HEK293T (cell line): ENCODE data around the gene ANKH.

Experiments
- CTCF ChIA-PET: fragments of 350-600 bp; formaldehyde crosslinking; extraction: SDS; loops from one replicate; lab custom pipeline; 2021; ENCODE audit warnings: antibody characterized with exemption, inconsistent platforms; lab: Yijun Ruan, JAX
- POLR2A ChIA-PET: fragments of 350-600 bp; formaldehyde crosslinking; extraction: SDS; loops from one replicate; lab custom pipeline; 2020; ENCODE audit warnings: antibody characterized with exemption, inconsistent platforms; lab: Yijun Ruan, JAX
- DNase-seq: peaks from one replicate; pipeline ENCODE4 v3.0.0; 2012; ENCODE audit warnings: mixed read lengths; ENCODE audit errors: extremely low spot score
- ARNT ChIP-seq: fragments of 450-650 bp; IDR thresholded peaks from 2 replicates; pipeline ENCODE4 v1.6.1; 2017; ENCODE audit warnings: mild to moderate bottlenecking
- BHLHE40 ChIP-seq: fragments of 450-650 bp; IDR thresholded peaks from 2 replicates; pipeline ENCODE4 v1.6.1; 2016; ENCODE audit warnings: mild to moderate bottlenecking, moderate library complexity, borderline replicate concordance
- CTBP1 ChIP-seq: fragments of 450-650 bp; IDR thresholded peaks from 2 replicates; pipeline ENCODE4 v1.6.1; 2016; ENCODE audit warnings: borderline replicate concordance
- ELF4 ChIP-seq: fragments of 450-650 bp; IDR thresholded peaks from 2 replicates; pipeline ENCODE4 v1.6.1; 2017; ENCODE audit warnings: antibody characterized with exemption
- FOXA1 ChIP-seq: fragments of 450-650 bp; IDR thresholded peaks from 2 replicates; pipeline ENCODE4 v1.6.1; 2016; ENCODE audit warnings: mild to moderate bottlenecking
- FOXK2 ChIP-seq: fragments of 450-650 bp; IDR thresholded peaks from 2 replicates; pipeline ENCODE4 v1.6.1; 2016; ENCODE audit warnings: mild to moderate bottlenecking
- FOXM1 ChIP-seq: fragments of 450-650 bp; IDR thresholded peaks from 2 replicates; pipeline ENCODE4 v1.6.1; 2017; ENCODE audit warnings: mild to moderate bottlenecking, borderline replicate concordance
- HDGF ChIP-seq: fragments of 450-650 bp; IDR thresholded peaks from 2 replicates; pipeline ENCODE4 v1.6.1; 2017; ENCODE audit warnings: antibody characterized with exemption, borderline replicate concordance
- L3MBTL2 ChIP-seq: fragments of 450-650 bp; conservative IDR thresholded peaks from 2 replicates; pipeline ENCODE4 v1.6.1; 2016; ENCODE audit warnings: mild to moderate bottlenecking
- LEF1 ChIP-seq: fragments of 450-650 bp; IDR thresholded peaks from 2 replicates; pipeline ENCODE4 v1.6.1; 2017; ENCODE audit warnings: mild to moderate bottlenecking, borderline replicate concordance
- NFRKB ChIP-seq: fragments of 450-650 bp; IDR thresholded peaks from 2 replicates; pipeline ENCODE4 v1.6.1; 2016; ENCODE audit warnings: mild to moderate bottlenecking, moderate library complexity
- PKNOX1 ChIP-seq: fragments of 450-650 bp; IDR thresholded peaks from 2 replicates; pipeline ENCODE4 v1.6.1; 2016
- SP1 ChIP-seq: fragments of 450-650 bp; IDR thresholded peaks from 2 replicates; pipeline ENCODE4 v1.6.1; 2017
- SUZ12 ChIP-seq: fragments of 450-650 bp; IDR thresholded peaks from 2 replicates; pipeline ENCODE4 v1.6.1; 2016; ENCODE audit warnings: mild to moderate bottlenecking
- TARDBP ChIP-seq: fragments of 450-650 bp; IDR thresholded peaks from 2 replicates; pipeline ENCODE4 v1.6.1; 2016
- ZNF384 ChIP-seq: fragments of 450-650 bp; IDR thresholded peaks from 2 replicates; pipeline ENCODE4 v1.6.1; 2016

ANKH gene

GRCh38 chr5:14712131-14712530 lies 159.4 kb downstream of the ANKH start:
- no peak for DNase-seq
- ChIA-PET POLR2A (no interaction called here), CTCF (no interaction called here)
- TF ChIP-seq HDGF = no peak
- TF ChIP-seq FOXK2 = no peak
- TF ChIP-seq CTBP1 = no peak
- no peak for TF ChIP-seq SUZ12

- DNase-seq = no peak
- ChIA-PET POLR2A (no interaction called here), CTCF (interaction anchor here (0.6 kb wide), 1 partner anchor 17 kb away, joined by 3 read pairs; no protein-coding TSS in a partner anchor)
- TF ChIP-seq LEF1 (no peak), FOXM1 (no peak), ELF4 (no peak), NFRKB (no peak), ZNF384 (no peak), HDGF (no peak), L3MBTL2 (no peak), SP1 (no peak), BHLHE40 (no peak)
Observed at GRCh38 chr5:14710313-14710994, 161.1 kb downstream of the ANKH start.

- POLR2A ChIA-PET = no interaction called here
- no peak for TF ChIP-seq ARNT
- TF ChIP-seq SP1 = no peak
- TF ChIP-seq CTBP1 = no peak
- TF ChIP-seq LEF1 = no peak
- TF ChIP-seq ZNF384 = no peak
- no peak for TF ChIP-seq HDGF
- no peak for TF ChIP-seq TARDBP
- no peak for TF ChIP-seq FOXK2
- TF ChIP-seq ELF4 = no peak
- no peak for TF ChIP-seq NFRKB
- TF ChIP-seq SUZ12 = no peak
- TF ChIP-seq FOXM1 = no peak
- TF ChIP-seq BHLHE40 = no peak
- TF ChIP-seq PKNOX1 = no peak
- TF ChIP-seq FOXA1 = no peak
- no peak for TF ChIP-seq L3MBTL2
- CTCF ChIA-PET = interaction anchor here (1.0 to 1.2 kb wide), 2 partner anchors 19 to 295 kb away, joined by 4 to 7 read pairs; no protein-coding TSS in a partner anchor
- no peak for DNase-seq
Observed at GRCh38 chr5:14708551-14708950, 163.0 kb downstream of the ANKH start.

GRCh38 chr5:14707811-14708390 lies 163.7 kb downstream of the ANKH start:
- ChIA-PET POLR2A (no interaction called here), CTCF (interaction anchor here (1.0 kb wide), 1 partner anchor 19 kb away, joined by 4 read pairs; no protein-coding TSS in a partner anchor)
- TF ChIP-seq FOXM1 = no peak
- no peak for TF ChIP-seq LEF1
- TF ChIP-seq ZNF384 = no peak
- no peak for TF ChIP-seq BHLHE40
- no peak for TF ChIP-seq CTBP1
- no peak for TF ChIP-seq ARNT
- no peak for TF ChIP-seq SUZ12
- DNase-seq = no peak

- CTCF ChIA-PET = no interaction called here
- no peak for DNase-seq
- POLR2A ChIA-PET = no interaction called here
- no peak for TF ChIP-seq ARNT
- TF ChIP-seq ZNF384 = no peak
- no peak for TF ChIP-seq NFRKB
- TF ChIP-seq FOXK2 = no peak
- no peak for TF ChIP-seq ELF4
- no peak for TF ChIP-seq FOXM1
- no peak for TF ChIP-seq LEF1
- no peak for TF ChIP-seq TARDBP
- TF ChIP-seq FOXA1 = no peak
- TF ChIP-seq PKNOX1 = no peak
- TF ChIP-seq SUZ12 = no peak
- no peak for TF ChIP-seq CTBP1
- TF ChIP-seq HDGF = no peak
- TF ChIP-seq L3MBTL2 = no peak
- TF ChIP-seq SP1 = no peak
- TF ChIP-seq BHLHE40 = no peak
Observed at GRCh38 chr5:14706615-14707021, 165.0 kb downstream of the ANKH start.

- ChIA-PET POLR2A (no interaction called here), CTCF (no interaction called here)
- DNase-seq = no peak
- TF ChIP-seq TARDBP = no peak
- no peak for TF ChIP-seq HDGF
- TF ChIP-seq ELF4 = no peak
- TF ChIP-seq LEF1 = no peak
Observed at GRCh38 chr5:14705556-14705955, 166.0 kb downstream of the ANKH start.
